Mesenchymal stem cell (in vitro differentiated cells and primary cell): Measurements from ENCODE around the gene NTRK2.

Experiments
- DNase-seq: peaks from one replicate; pipeline ENCODE4 v3.0.0-alpha.2; 2013
- H2AFZ ChIP-seq: one replicate; pipeline ENCODE4 v1.6.1; 2013; ENCODE audit warnings: low read depth, mild to moderate bottlenecking, control low read depth, inconsistent platforms, low read length, moderate library complexity
- H2AK5ac ChIP-seq: 2 replicates; pipeline ENCODE4 v1.6.1; 2013; ENCODE audit warnings: low read length, moderate library complexity, mild to moderate bottlenecking, inconsistent platforms; ENCODE audit not compliant: severe bottlenecking
- H2BK120ac ChIP-seq: one replicate; pipeline ENCODE4 v1.6.1; 2013; ENCODE audit warnings: low read depth, mild to moderate bottlenecking, inconsistent platforms, low read length, moderate library complexity
- H2BK12ac ChIP-seq, 2 experiments: one replicate each; pipeline ENCODE4 v1.6.1; 2013; ENCODE audit warnings: inconsistent platforms in 2 of 2, low read length in 2 of 2, mild to moderate bottlenecking in 2 of 2, moderate library complexity in 2 of 2, control low read depth in 1 of 2
- H2BK15ac ChIP-seq: one replicate; pipeline ENCODE4 v1.6.1; 2013; ENCODE audit warnings: mild to moderate bottlenecking, low read depth, inconsistent platforms; ENCODE audit not compliant: poor library complexity, severe bottlenecking
- H2BK5ac ChIP-seq: 2 replicates; pipeline ENCODE4 v1.6.1; 2013; ENCODE audit warnings: low read depth, mild to moderate bottlenecking, low read length, control low read depth, inconsistent platforms; ENCODE audit not compliant: poor library complexity, severe bottlenecking
- H3K14ac ChIP-seq, 2 experiments: one replicate each; pipeline ENCODE4 v1.6.1; 2013; ENCODE audit warnings: inconsistent platforms in 2 of 2, low read length in 2 of 2, control low read depth in 1 of 2, mild to moderate bottlenecking in 1 of 2, moderate library complexity in 1 of 2
- H3K18ac ChIP-seq, 2 experiments: one replicate each; pipeline ENCODE4 v1.6.1; 2013; ENCODE audit warnings: inconsistent platforms in 2 of 2, low read length in 2 of 2, control low read depth in 1 of 2, low read depth in 1 of 2, mild to moderate bottlenecking in 1 of 2
- H3K23ac ChIP-seq, 2 experiments: one replicate each; pipeline ENCODE4 v1.6.1; 2013; ENCODE audit warnings: inconsistent platforms in 2 of 2, low read length in 2 of 2, mild to moderate bottlenecking in 2 of 2, moderate library complexity in 2 of 2, control low read depth in 1 of 2
- H3K27ac ChIP-seq: 2 replicates; pipeline ENCODE4 v1.5.1; 2013; ENCODE audit warnings: mild to moderate bottlenecking, moderate library complexity, low read length, control low read depth, inconsistent platforms; ENCODE audit not compliant: poor library complexity, severe bottlenecking
- H3K27me3 ChIP-seq, 2 experiments: 2 replicates each; pipeline versions ENCODE4 v1.6.1 to v1.7.0; 2013; ENCODE audit warnings: low read length in 2 of 2, mild to moderate bottlenecking in 2 of 2, moderate library complexity in 2 of 2, control low read depth in 1 of 2, inconsistent platforms in 1 of 2; ENCODE audit not compliant: control insufficient read depth in 1 of 2, insufficient read depth in 1 of 2
- H3K36me3 ChIP-seq, 2 experiments: 2 replicates each; pipeline versions ENCODE4 v1.6.1 to v1.7.0; 2013; ENCODE audit warnings: low read length in 2 of 2, control low read depth in 1 of 2, inconsistent platforms in 1 of 2, low read depth in 1 of 2, mild to moderate bottlenecking in 1 of 2; ENCODE audit not compliant: insufficient read depth in 2 of 2, control insufficient read depth in 1 of 2
- H3K4ac ChIP-seq, 2 experiments: one replicate each; pipeline ENCODE4 v1.6.1; 2013; ENCODE audit warnings: inconsistent platforms in 2 of 2, low read length in 2 of 2, mild to moderate bottlenecking in 2 of 2, moderate library complexity in 2 of 2, control low read depth in 1 of 2, low read depth in 1 of 2
- H3K4me1 ChIP-seq: 2 replicates; pipeline ENCODE4 v1.6.1; 2013; ENCODE audit warnings: low read depth, low read length, control low read depth; ENCODE audit not compliant: control insufficient read depth, insufficient read depth
- H3K4me2 ChIP-seq: 2 replicates; pipeline ENCODE4 v1.6.1; 2013; ENCODE audit warnings: low read length, mild to moderate bottlenecking, inconsistent platforms; ENCODE audit not compliant: poor library complexity, severe bottlenecking
- H3K4me3 ChIP-seq, 2 experiments: 2 replicates each; pipeline versions ENCODE4 v1.5.1 to v1.7.0; 2013; ENCODE audit warnings: low read length in 2 of 2, mild to moderate bottlenecking in 2 of 2, control low read depth in 1 of 2, low read depth in 1 of 2; ENCODE audit not compliant: insufficient read depth in 1 of 2
- H3K79me1 ChIP-seq: replicated peaks from 2 replicates; pipeline ENCODE4 v1.6.1; 2013; ENCODE audit warnings: mild to moderate bottlenecking, control low read depth, low read length, inconsistent platforms; ENCODE audit not compliant: poor library complexity, severe bottlenecking
- H3K9ac ChIP-seq: 2 replicates; pipeline ENCODE4 v1.7.0; 2013; ENCODE audit warnings: mild to moderate bottlenecking, low read length, moderate library complexity
- H3K9me3 ChIP-seq: 2 replicates; pipeline ENCODE4 v1.7.0; 2013; ENCODE audit warnings: mild to moderate bottlenecking, low read length; ENCODE audit not compliant: control insufficient read depth
- H4K8ac ChIP-seq: one replicate; pipeline ENCODE4 v1.6.1; 2013; ENCODE audit warnings: inconsistent platforms, mild to moderate bottlenecking, low read length, moderate library complexity
- H4K91ac ChIP-seq: one replicate; pipeline ENCODE4 v1.6.1; 2013; ENCODE audit warnings: mild to moderate bottlenecking, low read length, inconsistent platforms
- WGBS: methylation state at CpG from one replicate; pipeline ENCODE4 v1.1.7; 2013; ENCODE audit warnings: mixed read lengths; 5-methylcytosine and 5-hydroxymethylcytosine counted together

NTRK2 gene

DNA sequence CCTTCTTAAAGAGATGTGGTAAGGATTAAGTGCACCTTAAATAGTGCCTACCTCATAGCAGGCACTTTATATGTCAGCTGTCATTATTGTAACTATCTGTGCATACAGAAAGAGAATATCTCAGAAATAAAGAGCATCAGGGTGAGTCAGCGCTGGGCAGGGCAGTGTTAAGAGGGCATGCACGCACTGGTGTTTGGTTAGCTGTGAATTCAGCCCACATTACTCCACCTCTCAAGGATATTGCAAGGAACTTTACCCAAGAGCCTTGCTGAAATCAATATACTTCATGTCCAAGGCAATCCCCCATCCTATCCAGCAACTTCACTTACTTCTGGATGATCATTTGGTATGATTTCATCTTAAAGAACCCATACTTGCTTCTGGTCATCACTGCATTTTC, 300.9 kb downstream of the NTRK2 start:
- H3K18ac ChIP-seq, result no peak overlapping the region
- no peak overlapping the region for H2BK15ac ChIP-seq
- no peak overlapping the region for H2BK12ac ChIP-seq
- no peak overlapping the region for H3K4ac ChIP-seq
- no peak overlapping the region for H4K91ac ChIP-seq
- no peaks in the 10 kb centered on the region for H3K36me3 ChIP-seq
- no peaks in the 10 kb centered on the region for H3K4me1 ChIP-seq
- H3K9ac ChIP-seq, result no peak overlapping the region
- DNase-seq, result peak; percentile 12
- H3K4me3 ChIP-seq, result no peak overlapping the region
- H2BK5ac ChIP-seq, result no peak overlapping the region
- H2AK5ac ChIP-seq, result no peak overlapping the region
- no peak overlapping the region for H2AFZ ChIP-seq
- no peak overlapping the region for H4K8ac ChIP-seq
- no peak overlapping the region for H3K4me2 ChIP-seq
- H3K23ac ChIP-seq, result no peak overlapping the region
- H3K27ac ChIP-seq, result no peak overlapping the region
- H3K14ac ChIP-seq, result no peak overlapping the region
- H3K27me3 ChIP-seq, result peaks cover 0 to 6% of the 10 kb centered on the region in 2 experiments
- H3K9me3 ChIP-seq, result no peaks in the 10 kb centered on the region
- no peak overlapping the region for H2BK120ac ChIP-seq
- H3K79me1 ChIP-seq, result no peaks in the 10 kb centered on the region
- WGBS, result 22% methylated on average over 2 of the region's 2 CpGs

DNA sequence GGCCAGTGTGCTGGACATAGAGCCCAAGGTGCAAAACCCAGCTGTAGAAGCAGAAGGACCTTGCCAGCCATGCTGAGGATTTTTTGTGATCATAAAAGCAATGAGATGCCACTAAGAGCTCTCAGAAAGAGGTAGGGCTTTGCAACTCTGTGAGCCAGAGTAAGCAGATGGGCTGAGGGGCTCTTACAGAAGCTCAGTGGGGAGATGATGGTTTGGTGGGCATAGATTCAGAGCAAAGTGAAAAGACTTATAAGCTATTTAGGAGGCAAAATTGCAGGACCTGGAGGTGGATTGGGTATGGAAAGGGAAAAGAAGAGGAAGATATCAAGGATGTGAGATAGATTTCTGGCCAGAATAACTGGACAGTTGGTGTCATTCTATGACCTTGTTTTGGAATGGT, 302.0 kb downstream of the NTRK2 start:
- H3K79me1 ChIP-seq, result no peaks in the 10 kb centered on the region
- no peak overlapping the region for H3K4ac ChIP-seq
- DNase-seq, result no peak
- H3K4me1 ChIP-seq, result peaks cover 1% of the 10 kb centered on the region
- no peak overlapping the region for H3K14ac ChIP-seq
- no peak overlapping the region for H2BK12ac ChIP-seq
- H3K9me3 ChIP-seq, result no peaks in the 10 kb centered on the region
- H3K4me3 ChIP-seq, result no peak overlapping the region
- no peak overlapping the region for H2AFZ ChIP-seq
- no peak overlapping the region for H3K4me2 ChIP-seq
- no peak overlapping the region for H4K91ac ChIP-seq
- no peak overlapping the region for H3K18ac ChIP-seq
- H4K8ac ChIP-seq, result no peak overlapping the region
- H3K27me3 ChIP-seq, result peaks cover 0 to 6% of the 10 kb centered on the region in 2 experiments
- H3K23ac ChIP-seq, result no peak overlapping the region
- no peak overlapping the region for H3K27ac ChIP-seq
- H3K36me3 ChIP-seq, result no peaks in the 10 kb centered on the region
- H2BK120ac ChIP-seq, result no peak overlapping the region
- H3K9ac ChIP-seq, result no peak overlapping the region
- H2BK15ac ChIP-seq, result no peak overlapping the region
- H2AK5ac ChIP-seq, result no peak overlapping the region
- no peak overlapping the region for H2BK5ac ChIP-seq

GRCh38 chr9:84974258-84974657, 304.7 kb downstream of the NTRK2 start:
- H3K18ac ChIP-seq, result no peak overlapping the region
- H2BK15ac ChIP-seq, result no peak overlapping the region
- H3K36me3 ChIP-seq, result no peaks in the 10 kb centered on the region
- no peak overlapping the region for H4K91ac ChIP-seq
- H3K23ac ChIP-seq, result no peak overlapping the region
- H4K8ac ChIP-seq, result no peak overlapping the region
- no peaks in the 10 kb centered on the region for H3K27me3 ChIP-seq
- peaks cover 1% of the 10 kb centered on the region for H3K4me1 ChIP-seq
- H3K4me3 ChIP-seq, result no peak overlapping the region
- H2BK5ac ChIP-seq, result no peak overlapping the region
- no peak overlapping the region for H3K9ac ChIP-seq
- no peak overlapping the region for H2AFZ ChIP-seq
- H3K27ac ChIP-seq, result no peak overlapping the region
- H3K79me1 ChIP-seq, result no peaks in the 10 kb centered on the region
- no peak overlapping the region for H3K14ac ChIP-seq
- no peak overlapping the region for H2BK12ac ChIP-seq
- no peaks in the 10 kb centered on the region for H3K9me3 ChIP-seq
- no peak overlapping the region for H3K4ac ChIP-seq
- no peak overlapping the region for H3K4me2 ChIP-seq
- no peak for DNase-seq
- WGBS, result no CpG with 5 or more reads among the region's 1 CpG
- H2BK120ac ChIP-seq, result no peak overlapping the region
- H2AK5ac ChIP-seq, result no peak overlapping the region

DNA sequence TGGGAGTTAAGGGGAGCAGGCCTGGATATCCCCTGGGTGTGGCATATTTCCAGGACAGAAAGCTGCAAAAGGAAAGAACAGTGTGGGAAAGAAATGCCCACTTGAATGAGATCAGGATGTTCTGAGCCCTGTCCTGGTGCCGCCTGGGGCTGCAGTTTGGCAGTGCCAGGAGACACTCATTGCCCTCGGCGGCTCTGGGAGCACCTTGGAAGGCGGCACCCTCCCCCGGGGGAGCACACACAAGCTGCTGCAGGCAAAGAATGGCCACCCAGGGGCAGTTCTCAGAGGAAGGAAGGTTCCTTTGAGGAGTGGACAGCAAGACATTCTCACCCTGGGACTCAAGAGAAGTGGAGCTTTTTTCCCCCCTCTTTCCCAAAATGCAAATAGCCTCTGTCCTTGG, 305.3 kb downstream of the NTRK2 start:
- no peak overlapping the region for H4K8ac ChIP-seq
- H3K4ac ChIP-seq, result no peak overlapping the region
- WGBS, result 98% methylated on average over 5 of the region's 5 CpGs
- H3K27ac ChIP-seq, result no peak overlapping the region
- H2BK5ac ChIP-seq, result no peak overlapping the region
- no peak overlapping the region for H3K23ac ChIP-seq
- no peak overlapping the region for H3K14ac ChIP-seq
- no peak overlapping the region for H3K4me3 ChIP-seq
- H3K18ac ChIP-seq, result no peak overlapping the region
- H2AFZ ChIP-seq, result no peak overlapping the region
- no peak overlapping the region for H2AK5ac ChIP-seq
- H2BK120ac ChIP-seq, result no peak overlapping the region
- H3K27me3 ChIP-seq, result no peaks in the 10 kb centered on the region
- H3K36me3 ChIP-seq, result no peaks in the 10 kb centered on the region
- H3K9ac ChIP-seq, result no peak overlapping the region
- H4K91ac ChIP-seq, result no peak overlapping the region
- no peaks in the 10 kb centered on the region for H3K9me3 ChIP-seq
- no peak overlapping the region for H3K4me2 ChIP-seq
- H2BK15ac ChIP-seq, result no peak overlapping the region
- H3K79me1 ChIP-seq, result no peaks in the 10 kb centered on the region
- no peak for DNase-seq
- H2BK12ac ChIP-seq, result no peak overlapping the region
- peaks cover 1% of the 10 kb centered on the region for H3K4me1 ChIP-seq
